Left ventricle myocardium inferior (tissue), 1 donor: ENCODE data around the gene OR51I2. TPM values are rescaled to one million over a fixed set of nuclear protein-coding genes. Genes with fewer than 3 reads are reported as not detected.

Source experiments
- DNase-seq: peaks from one replicate; pipeline ENCODE4 v3.0.0-alpha.2; 2020
- H3K27ac ChIP-seq: fragments of 200-600 bp; replicated peaks from 2 replicates; pipeline ENCODE4 v1.8.0; 2021
- H3K27me3 ChIP-seq: fragments of 200-600 bp; 2 replicates; pipeline ENCODE4 v1.8.0; 2021; ENCODE audit warnings: low read depth
- H3K36me3 ChIP-seq: fragments of 200-600 bp; 2 replicates; pipeline ENCODE4 v1.8.0; 2021
- H3K4me1 ChIP-seq: fragments of 200-600 bp; 2 replicates; pipeline ENCODE4 v1.8.0; 2021
- H3K4me3 ChIP-seq: fragments of 200-600 bp; 2 replicates; pipeline ENCODE4 v1.8.0; 2021; ENCODE audit warnings: mild to moderate bottlenecking, moderate library complexity
- H3K9me3 ChIP-seq: fragments of 200-600 bp; replicated peaks from 2 replicates; pipeline ENCODE4 v1.8.0; 2021
- intact Hi-C: fragments of 100-400 bp; cut with micrococcal nuclease; formaldehyde crosslinking; loops from one replicate; pipeline ENCODE4 v1.11.0; 2022
- long read RNA-seq: library from polyadenylated mRNA; unstranded; transcript quantifications from one replicate; pipeline ENCODE4 v2.0.0, GENCODE V29; 2021
- total RNA-seq: library from RNA; stranded (reverse); fragmentation: NEBNext Ultra II Directional; extraction: Animal tissue kit (Norgen Biotek cat#: 25700); gene quantifications from one replicate; pipeline ENCODE4 v1.2.1, GENCODE V29; 2021
- TF ChIP-seq, protein P1 (sequence below): fragments of 200-600 bp; IDR thresholded peaks from 2 replicates; pipeline ENCODE4 v1.8.0; 2021; ENCODE audit warnings: antibody characterized with exemption, mild to moderate bottlenecking, borderline replicate concordance
- donor health status: DM: no; HTN: yes; CAD: no; lungs with severe emphysema.

Gene OR51I2, protein sequence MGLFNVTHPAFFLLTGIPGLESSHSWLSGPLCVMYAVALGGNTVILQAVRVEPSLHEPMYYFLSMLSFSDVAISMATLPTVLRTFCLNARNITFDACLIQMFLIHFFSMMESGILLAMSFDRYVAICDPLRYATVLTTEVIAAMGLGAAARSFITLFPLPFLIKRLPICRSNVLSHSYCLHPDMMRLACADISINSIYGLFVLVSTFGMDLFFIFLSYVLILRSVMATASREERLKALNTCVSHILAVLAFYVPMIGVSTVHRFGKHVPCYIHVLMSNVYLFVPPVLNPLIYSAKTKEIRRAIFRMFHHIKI
- not detected for total RNA-seq
- long read RNA-seq = 0 reads

DNA sequence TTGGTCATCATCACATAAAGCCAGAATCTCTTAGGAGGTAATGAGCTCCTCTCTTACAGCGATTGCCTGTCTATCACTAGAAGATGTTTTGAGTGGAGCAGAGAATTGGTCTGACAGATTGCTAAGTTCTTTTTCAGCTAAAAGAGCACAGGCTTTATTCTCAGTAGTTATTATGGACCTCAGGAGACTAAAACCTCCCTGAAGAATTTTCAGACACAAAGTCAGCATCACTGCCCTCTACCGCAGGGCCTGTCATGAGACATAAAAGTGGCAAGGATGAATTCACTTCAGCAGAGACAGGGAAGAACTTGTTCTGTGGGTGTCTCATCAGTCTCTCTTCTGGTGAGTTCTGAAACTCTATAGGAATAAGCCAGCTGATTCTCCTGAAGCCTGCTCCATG lies at the start of gene OR51I2:
OR51I2 (plus strand) TSS at position 301 of the 400 bp plus-strand sequence. CDS start 4,166 bp downstream, outside the sequence.
- intact Hi-C loops = no loop called here
- no peaks in the 10 kb centered on the region for H3K36me3 ChIP-seq
- no peaks in the 10 kb centered on the region for H3K4me1 ChIP-seq
- no peak within 1 kb of the TSS for H3K4me3 ChIP-seq
- TF ChIP-seq, protein P1, sequence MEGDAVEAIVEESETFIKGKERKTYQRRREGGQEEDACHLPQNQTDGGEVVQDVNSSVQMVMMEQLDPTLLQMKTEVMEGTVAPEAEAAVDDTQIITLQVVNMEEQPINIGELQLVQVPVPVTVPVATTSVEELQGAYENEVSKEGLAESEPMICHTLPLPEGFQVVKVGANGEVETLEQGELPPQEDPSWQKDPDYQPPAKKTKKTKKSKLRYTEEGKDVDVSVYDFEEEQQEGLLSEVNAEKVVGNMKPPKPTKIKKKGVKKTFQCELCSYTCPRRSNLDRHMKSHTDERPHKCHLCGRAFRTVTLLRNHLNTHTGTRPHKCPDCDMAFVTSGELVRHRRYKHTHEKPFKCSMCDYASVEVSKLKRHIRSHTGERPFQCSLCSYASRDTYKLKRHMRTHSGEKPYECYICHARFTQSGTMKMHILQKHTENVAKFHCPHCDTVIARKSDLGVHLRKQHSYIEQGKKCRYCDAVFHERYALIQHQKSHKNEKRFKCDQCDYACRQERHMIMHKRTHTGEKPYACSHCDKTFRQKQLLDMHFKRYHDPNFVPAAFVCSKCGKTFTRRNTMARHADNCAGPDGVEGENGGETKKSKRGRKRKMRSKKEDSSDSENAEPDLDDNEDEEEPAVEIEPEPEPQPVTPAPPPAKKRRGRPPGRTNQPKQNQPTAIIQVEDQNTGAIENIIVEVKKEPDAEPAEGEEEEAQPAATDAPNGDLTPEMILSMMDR = no peak
- DNase-seq = no peak
- H3K27me3 ChIP-seq = no peaks in the 10 kb centered on the region
- no peak within 1 kb of the TSS for H3K27ac ChIP-seq
- H3K9me3 ChIP-seq = no peaks in the 10 kb centered on the region

DNA sequence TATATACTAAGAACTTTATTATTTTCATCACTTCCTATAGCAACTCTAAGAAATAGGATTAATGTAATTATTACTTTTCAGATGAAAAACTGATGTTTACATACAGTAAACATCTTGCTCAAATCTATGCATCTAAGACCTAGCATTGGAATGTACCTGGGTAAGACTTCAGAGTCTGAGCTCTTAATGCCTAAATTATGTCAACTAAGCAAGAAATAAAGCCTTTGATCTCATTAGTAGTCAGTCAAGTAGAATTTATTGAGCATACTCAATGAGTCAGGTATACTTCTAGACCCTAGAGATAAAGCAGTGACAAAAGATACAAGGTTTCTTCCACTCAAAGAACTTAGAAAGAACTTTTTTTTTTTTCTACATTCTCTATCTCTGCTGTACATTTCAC lies 44.0 kb upstream of the OR51I2 start:
- Histone ChIP-seq H3K27ac (no peak overlapping the region), H3K36me3 (no peaks in the 10 kb centered on the region), H3K4me1 (no peaks in the 10 kb centered on the region), H3K4me3 (no peak overlapping the region), H3K9me3 (no peaks in the 10 kb centered on the region), H3K27me3 (no peaks in the 10 kb centered on the region)
- TF ChIP-seq, protein P1 = no peak
- intact Hi-C loops = no loop called here
- DNase-seq = no peak

DNA sequence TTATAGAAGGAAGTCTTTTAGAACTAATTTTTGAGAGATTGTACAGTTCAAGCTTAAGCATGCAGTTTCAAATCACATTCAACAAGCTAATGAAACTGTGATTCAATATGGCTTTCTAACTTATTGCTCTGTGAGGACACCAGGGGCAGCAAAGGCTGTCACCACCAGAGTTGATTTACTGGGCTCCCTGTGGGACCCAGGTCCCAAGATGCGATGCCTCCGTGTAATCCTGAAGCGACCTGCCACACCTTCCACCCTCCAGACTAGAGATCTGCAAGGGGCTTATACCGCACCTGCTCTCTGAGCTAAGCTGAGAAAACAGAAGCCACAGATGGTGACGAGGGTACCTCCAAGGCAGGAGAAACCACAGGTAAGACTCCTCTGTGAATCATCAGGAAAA lies 28.1 kb upstream of the OR51I2 start:
- H3K9me3 ChIP-seq = no peaks in the 10 kb centered on the region
- H3K27ac ChIP-seq = no peak overlapping the region
- TF ChIP-seq, protein P1 = no peak
- no peak overlapping the region for H3K4me3 ChIP-seq
- H3K36me3 ChIP-seq = no peaks in the 10 kb centered on the region
- no peaks in the 10 kb centered on the region for H3K27me3 ChIP-seq
- intact Hi-C loops = no loop called here
- DNase-seq = no peak
- no peaks in the 10 kb centered on the region for H3K4me1 ChIP-seq

DNA sequence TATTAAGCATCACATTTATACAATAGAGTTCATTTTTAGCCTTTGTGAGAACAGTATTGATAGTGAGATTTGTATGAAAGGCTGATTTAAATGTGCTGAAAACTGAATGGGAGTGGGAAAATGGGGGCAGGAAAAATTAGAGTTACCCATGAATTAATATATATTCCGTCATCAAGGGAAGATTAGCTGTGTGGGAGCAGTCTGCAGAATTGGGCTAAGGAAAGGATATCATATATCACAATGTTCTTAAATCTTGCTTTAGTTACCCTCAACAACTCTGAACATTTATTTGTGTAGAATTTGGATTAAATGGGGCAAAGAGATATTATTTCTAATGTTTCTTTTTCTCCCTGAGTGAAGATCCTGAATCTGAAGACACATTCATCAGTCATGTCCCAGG lies 27.3 kb upstream of the OR51I2 start, which contains the start of gene OR51Q1:
OR51Q1 (plus strand) TSS at position 301 of the 400 bp plus-strand sequence; CDS start at position 391, 90 bp downstream.
- Histone ChIP-seq H3K36me3 (no peaks in the 10 kb centered on the region), H3K4me3 (no peak within 1 kb of the TSS), H3K4me1 (no peaks in the 10 kb centered on the region), H3K9me3 (no peaks in the 10 kb centered on the region), H3K27ac (no peak within 1 kb of the TSS), H3K27me3 (no peaks in the 10 kb centered on the region)
- no peak for DNase-seq
- TF ChIP-seq, protein P1 = no peak
- intact Hi-C loops = no loop called here

DNA sequence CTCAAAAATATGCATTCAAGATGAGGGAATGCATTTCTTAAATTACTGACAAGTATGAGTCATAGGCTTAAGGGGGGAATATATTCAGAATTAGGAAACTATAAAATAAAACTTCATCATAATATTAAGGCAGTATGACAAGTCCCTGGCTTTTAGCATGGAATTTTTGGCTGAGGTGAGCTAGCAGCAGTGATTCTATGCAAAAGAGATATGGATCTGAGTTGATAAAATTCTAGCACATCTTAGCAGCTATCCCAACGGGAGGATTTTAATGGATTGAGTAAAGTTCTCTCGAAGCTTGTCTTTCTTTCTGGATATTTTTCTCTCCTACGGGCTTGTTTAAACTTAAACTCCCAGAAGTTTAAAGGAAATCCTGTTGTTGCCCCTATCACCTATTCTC lies 26.0 kb upstream of the OR51I2 start:
- TF ChIP-seq, protein P1 = no peak
- Histone ChIP-seq H3K36me3 (no peaks in the 10 kb centered on the region), H3K27ac (no peak overlapping the region), H3K4me3 (no peak overlapping the region), H3K9me3 (no peaks in the 10 kb centered on the region), H3K27me3 (no peaks in the 10 kb centered on the region), H3K4me1 (no peaks in the 10 kb centered on the region)
- intact Hi-C loops = no loop called here
- no peak for DNase-seq
